GM19240 (cell line): ENCODE measurements around the gene GIPC1.
"Not testable (repeated sequence)": the region's sequence is repeated elsewhere in the genome, so short reads cannot be mapped to it uniquely, and the experiment has no call there.

ENCODE experiments used
- DNase-seq: peaks from one replicate; pipeline ENCODE4 v3.0.0; 2011; ENCODE audit warnings: low spot score; ENCODE audit not compliant: insufficient read length

Gene GIPC1, protein sequence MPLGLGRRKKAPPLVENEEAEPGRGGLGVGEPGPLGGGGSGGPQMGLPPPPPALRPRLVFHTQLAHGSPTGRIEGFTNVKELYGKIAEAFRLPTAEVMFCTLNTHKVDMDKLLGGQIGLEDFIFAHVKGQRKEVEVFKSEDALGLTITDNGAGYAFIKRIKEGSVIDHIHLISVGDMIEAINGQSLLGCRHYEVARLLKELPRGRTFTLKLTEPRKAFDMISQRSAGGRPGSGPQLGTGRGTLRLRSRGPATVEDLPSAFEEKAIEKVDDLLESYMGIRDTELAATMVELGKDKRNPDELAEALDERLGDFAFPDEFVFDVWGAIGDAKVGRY

DNA sequence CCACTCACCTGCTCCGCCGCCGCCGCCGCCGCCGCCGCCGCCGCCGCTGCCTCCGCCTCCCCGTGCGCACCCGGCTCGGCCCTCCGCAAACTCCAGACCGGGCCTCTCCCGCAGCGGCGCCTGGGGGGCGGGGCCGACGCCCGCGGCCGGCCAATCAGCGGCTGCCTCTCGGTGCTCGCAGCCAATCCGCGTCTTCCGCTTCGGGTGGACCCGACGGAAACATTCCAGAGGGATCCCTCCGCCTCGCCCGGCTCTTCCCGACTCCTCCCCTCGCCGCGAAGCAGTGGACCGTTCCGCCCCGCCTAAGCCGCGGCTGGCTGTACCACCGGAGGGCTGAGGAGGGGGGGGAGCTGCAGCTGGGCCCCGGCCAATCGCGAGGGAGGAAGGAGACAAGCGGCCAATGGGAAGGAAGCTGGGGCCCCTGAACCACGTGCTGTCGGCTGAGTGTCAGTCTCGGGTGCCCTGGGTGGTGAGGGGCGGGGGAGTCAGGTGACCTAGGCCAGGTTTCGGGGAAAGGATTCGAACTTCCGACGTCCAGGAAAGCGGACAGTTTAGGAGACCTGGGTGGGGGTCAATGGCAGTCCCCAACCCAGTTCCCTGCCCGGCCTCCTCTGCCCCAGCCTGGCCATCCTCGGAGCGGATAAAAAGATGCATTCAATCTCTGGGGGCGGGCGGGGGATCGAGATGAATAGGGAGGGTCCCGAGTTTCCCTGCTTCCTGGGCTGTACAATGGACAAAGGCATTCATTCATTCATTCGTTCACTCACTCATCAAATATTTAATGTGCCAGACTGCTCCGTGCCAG, at the start of gene GIPC1:
TSS of gene GIPC1 (minus strand) at position 99 of the 805 bp plus-strand sequence. CDS start 13,151 bp downstream, outside the sequence.
- DNase-seq, result peak; percentile 95

DNA sequence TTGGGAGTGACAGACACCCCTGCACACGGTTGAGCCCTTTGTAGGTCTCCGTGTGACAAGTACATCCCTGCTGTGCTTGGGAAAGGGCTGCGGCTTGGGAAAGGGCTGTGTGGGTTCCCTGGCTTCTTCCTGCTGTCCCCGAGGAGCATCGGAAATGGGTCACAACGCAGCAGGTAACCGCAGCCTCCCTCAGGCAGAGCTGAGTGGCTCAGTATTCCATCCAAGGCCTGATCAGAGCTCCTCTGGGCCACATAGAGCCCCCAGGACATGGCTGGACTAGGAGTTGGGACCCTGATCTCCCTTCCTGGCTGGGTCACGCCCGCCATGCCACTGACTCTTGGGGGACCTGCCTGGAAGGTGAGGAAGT, 49.8 kb upstream of the GIPC1 start:
- no peak for DNase-seq

DNA sequence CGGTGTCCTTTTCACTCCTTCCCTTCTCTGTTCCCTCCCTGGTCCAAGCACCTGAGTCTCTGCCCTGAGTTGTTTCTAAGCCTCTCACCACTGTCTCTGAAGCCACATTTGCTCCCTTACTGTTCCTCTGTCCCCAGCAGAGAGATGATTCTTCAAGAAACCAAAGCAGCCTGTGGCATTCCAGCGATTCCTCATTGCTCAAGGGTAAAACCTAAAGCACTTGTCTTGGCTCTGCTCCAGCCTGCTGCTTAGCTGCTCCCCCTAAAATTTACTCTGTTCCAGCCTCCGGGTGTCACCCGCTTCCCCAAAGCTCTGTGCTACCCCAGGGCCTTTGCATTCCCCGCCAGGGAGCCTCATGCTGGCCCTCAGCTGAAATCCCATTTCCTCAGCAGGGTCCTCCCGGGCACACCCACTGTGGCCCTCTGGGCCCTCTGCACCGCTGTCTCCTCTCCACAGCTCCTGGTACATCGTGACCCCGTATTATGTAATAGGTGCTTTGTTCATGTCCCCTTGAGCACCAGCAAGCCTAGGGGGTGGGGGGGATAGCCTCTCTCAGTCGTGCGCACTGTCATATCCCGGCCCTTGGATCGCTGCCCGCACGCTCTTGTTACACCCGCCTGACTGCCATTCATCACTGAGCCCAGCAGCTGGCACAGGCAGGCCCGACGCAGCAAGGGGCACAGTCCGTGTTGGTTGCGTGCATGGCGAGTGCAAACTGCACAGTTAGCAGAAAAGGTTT, 49.2 kb upstream of the GIPC1 start:
- DNase-seq, result no peak

DNA sequence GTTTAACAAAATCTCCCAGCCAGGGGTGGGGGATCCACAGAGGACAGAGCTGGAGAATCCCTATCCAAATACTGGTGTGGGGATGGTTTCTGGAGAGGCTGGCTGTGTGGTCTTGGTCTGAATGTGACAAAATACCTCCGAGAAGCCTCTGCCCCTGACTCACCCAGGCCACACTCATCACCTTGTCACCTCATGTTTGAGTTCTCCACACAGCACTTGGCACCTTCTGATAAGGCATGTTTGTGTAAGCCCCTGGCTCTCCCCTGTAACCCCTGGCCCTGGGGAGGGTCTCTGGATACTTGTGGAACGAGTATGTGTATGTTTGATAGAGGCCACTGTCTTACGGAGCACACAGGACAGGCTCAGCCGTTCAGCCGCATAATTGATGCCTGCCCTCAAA, 48.1 kb upstream of the GIPC1 start:
- DNase-seq, result no peak

DNA sequence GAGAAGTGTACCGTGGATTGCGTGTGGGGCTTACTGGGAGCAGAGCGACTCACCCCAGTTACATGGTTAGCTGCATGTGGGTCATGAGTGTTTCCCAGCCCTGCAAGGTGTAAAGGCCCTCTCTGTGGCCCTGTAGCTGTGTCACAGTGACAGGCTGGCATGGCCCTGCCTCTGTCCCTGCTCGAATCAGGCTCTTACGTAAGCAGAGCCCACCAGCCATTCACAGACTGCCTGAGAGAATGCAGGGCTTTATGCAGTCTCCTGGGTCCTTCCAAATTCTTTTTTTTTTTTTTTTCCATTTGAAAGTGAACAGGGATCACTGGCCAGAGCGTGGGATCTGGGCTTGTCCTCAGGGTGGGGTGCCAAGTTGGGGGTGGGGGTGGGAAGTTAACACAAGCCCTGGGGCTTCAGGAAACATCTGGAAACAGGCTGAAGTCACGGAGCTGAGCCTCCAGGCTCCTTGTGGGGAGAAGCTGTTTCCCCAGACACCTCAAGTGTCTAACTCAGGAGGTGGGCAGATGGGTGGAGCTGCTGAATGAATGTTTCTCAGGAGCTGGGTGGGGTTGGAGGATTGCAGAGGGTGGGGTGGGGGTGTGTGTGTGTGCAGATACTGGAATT, 46.9 kb upstream of the GIPC1 start:
- no peak for DNase-seq

DNA sequence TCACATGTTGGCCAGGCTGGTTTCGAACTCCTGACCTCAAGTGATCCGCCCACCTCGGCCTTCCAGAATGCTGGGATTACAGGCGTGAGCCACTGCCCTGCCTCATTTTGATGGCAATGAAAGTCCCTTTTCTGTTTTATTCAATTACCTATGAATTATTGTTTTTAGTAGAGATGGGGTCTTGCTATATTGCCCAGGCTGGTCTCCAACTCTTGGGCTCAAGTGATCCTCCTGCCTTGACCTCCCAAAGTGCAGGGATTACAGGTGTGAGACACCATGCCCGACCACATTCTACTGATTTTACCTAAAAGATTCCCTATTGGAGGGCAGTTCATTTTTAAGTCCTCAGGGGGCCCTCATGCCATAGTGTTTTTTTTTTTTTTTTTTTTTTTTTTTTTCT, 46.1 kb upstream of the GIPC1 start:
- not testable (repeated sequence) for DNase-seq

DNA sequence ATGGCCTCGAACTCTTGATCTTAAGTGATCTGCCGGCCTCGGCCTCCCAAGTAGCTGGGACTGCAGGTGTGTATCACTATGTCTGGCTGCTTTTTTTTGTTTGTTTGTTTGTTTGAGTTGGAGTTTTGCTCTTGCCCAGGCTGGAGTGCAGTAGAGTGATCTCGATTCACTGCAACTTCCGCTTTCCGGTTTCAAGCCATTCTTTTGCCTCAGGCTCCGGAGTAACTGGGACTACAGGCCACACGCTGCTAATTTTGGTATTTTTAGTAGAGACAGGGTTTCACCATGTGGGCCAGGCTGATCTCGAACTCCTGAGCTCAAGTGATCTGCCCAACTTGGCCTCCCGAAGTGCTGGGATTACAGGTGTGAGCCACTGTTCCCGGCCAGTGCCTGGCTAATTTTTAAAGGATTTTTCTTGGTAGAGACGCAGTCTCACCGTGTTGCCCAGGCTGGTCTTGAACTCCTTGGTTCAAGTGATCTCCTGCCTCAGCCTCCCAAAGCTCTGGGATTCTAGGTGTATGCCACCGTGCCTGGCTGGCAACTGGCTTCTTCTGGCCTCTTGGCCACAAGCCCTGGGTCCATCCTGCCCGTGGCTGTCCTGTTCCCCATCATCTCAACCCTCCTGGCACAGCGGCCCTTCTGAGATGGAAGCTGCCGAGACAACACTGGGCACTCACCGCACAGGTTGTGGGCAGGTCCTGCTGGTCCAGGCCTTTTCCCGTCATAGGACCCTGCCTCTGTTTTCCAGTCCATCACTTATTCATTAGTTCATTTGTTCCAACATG, 45.0 kb upstream of the GIPC1 start:
- DNase-seq, result no peak

DNA sequence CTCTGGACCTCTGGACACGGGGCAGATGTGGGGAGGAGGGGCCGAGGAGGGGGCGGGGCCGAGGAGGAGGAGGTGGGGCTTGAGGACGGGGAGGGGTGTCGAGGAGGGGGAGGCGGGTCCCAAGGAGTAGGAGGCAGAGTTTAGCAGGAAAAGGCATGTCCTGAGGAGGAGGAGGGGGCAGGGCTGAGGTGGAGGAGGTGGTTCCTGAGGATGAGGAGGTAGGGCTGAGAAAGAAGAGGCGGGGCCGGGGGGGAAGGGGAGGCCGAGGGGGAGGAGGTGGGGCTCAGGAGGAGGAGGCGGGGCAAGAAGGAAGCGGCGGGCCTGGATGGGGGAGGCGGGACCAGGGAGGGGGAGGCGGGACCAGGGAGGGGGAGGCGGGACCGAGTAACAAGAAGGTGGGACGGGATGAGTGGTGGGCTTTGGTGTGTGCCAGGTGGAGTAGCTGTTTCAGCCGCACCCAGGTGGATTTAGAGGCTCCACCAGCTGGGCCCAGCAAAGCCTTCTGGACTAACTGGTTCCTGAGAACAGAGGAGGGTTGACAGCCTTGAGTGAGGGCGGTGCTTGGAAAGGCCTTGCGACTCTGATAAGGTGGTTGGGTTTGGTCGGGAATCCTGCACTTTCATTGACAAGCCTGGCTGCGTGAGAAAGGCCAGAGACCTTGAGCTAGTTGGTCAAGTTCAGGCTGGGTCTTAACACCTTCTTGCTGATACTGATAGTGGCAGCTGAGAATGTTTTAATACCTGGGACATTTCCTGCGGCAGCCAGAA, 41.2 kb upstream of the GIPC1 start:
- no peak for DNase-seq

DNA sequence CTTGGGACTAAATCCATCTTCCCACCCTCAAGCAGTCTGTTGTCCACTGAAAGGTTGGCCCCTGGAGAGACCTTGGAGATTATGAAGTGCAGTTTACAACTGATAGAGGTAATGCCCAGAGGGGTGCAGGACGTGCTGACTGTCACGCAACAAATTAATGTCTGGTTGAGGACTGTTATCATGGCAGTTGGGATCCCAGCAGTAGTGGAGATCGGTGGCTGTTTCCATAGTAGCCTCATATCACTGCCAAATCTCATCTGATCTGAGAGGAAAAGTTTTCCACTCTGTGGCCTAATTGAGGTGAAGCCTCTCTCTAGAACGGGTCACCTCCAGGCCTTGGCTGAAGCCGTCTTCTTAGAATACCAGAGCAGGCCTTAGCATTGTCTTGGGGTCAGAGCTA, 37.5 kb upstream of the GIPC1 start:
- no peak for DNase-seq

DNA sequence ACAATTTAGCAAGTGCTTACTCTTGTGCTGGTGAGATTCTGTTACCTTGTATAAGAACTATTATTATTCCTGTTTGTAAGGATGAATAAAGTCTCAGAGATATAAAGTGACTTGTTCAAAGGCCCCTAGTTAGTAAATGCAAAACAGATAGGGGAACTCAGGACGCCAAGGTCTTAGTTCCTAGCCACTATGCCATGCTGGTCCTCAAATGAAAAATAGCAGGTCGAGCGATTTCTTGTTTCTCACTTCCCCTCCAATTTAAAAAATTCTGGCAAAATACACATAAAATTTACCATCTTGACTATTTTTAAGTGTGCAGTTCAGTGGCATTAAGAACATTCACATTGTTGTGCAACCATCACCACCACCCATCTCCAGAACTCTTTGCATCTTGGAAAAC, 34.6 kb upstream of the GIPC1 start:
- DNase-seq, result no peak

DNA sequence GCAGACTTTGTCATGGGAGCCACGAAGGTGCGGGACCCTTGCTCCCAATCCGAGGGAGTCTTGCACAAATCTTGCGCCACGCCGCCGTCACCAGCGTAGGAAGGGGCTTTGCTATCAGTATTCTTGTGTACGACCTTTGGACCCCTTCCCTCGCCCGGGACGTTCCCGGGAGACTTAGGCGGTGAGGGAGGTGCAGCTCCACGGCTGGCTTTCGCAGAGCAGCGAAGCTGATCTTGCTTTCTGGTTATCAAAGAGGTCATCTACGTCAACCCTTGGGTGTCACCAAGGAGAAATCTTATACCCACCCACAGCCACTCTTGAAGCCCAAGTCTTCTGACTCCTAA, 34.0 kb upstream of the GIPC1 start:
- no peak for DNase-seq

DNA sequence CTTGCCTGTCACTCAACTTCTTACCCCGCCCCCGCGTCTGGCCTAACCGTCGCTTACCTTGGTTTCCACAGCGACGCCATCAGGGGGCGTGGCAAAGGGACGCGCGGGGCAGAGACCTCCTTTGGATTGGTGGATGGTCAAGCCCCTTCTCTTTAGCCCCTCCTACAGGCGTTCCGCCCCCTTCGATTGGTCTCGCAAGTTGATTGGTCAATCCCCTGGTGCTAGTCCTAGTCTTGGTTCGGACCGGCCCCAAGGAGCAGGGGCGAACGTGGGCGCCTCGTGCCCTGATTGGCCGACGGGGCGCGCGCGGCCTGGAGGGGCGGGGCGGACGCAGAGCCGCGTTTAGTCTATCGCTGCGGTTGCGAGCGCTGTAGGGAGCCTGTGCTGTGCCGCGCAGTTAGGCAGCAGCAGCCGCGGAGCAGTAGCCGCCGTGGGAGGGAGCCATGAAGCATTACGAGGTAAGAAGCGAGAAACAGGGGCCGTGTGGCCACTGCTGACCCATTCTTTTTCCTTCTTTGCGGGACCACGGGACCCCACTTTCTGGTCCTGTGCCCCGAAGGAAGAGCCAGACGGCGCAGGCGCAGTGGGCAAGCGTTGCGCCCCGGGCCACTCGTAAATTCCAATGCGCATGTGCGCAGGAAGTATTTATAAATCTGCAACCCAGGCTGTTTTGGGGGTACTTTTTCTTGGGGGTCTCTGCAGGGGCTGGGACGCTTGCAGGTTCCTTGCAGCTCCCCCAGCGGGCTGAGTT, 33.5 kb upstream of the GIPC1 start, which contains the start of gene TECR:
TSS of gene TECR (plus strand) at position 341 of the 751 bp plus-strand sequence. CDS start at position 444, 103 bp downstream.
- DNase-seq, result peak; percentile 85

DNA sequence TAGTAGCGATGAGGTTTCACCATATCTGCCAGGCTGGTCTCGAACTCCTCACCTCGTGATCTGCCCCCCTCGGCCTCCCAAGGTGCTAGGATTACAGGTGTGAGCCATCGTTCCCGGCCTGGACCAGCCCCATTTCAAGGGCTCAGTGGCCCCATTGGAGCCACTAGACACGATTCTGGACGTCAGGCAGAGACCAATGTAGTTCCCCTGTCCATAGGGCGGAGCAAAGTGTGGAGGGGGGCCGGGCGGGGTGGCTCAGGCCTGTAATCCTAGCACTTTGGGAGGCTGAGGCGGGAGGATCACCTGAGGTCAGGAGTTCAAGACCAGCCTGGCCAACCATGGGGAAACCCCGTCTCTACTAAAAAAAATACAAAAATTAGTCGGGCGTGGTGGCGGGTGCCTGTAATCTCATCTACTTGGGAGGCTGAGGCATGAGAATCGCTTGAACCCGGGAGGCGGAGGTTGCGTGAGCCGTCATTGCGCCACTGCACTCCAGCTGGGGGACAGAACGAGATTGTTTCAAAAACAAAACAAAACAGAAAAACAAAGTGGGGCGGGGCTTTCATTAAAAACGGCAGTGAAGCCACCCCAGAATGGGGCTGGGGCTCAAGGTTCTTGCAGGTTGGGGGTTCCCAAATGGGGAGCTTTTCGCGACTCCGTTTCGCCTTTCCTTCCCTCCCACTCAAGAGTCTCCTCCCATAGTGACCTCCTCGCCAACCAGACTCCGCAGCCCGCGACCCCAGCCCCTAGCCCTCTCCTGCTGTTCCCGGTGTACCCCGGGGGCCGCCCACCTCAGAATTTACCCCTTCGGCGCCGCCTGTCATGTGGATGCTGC, 32.7 kb upstream of the GIPC1 start:
- no peak for DNase-seq

DNA sequence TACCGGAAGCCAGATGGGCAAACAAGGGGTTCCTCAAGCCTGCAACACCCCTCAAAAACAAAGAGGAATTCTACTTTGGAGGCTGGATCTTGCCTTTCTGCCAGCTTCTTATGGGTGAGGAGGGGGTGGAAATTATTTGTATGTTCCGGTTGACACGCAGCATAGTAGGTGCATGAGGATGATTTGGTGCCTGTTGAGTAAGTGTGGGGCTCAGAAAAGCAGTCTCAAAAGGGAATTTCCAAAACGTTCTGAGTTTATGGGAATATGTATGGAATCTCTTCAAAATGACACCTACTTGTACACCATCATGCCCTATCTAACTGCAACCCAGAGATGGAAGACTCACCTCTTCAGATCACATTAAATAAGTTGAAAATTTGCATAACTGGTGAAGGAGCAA, 30.5 kb upstream of the GIPC1 start:
- no peak for DNase-seq

DNA sequence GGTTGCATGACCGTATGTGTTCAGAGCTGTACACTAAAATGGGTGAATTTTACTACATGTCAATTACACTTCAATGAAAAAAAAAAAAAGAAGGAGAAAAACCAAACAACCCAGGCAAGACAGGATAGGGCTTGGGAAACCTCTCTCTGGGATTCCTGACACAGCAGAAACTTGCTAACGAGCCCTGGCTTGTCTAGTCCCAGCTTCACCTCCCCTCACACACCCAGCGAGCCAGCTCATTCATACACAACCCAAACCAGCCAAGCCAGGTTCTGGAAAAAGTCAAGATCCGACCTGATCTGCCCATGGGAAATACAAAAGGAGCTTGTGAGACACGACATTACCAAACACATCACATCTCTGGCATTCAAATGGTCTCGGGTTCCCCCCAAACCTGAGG, 29.8 kb upstream of the GIPC1 start:
- DNase-seq, result no peak

DNA sequence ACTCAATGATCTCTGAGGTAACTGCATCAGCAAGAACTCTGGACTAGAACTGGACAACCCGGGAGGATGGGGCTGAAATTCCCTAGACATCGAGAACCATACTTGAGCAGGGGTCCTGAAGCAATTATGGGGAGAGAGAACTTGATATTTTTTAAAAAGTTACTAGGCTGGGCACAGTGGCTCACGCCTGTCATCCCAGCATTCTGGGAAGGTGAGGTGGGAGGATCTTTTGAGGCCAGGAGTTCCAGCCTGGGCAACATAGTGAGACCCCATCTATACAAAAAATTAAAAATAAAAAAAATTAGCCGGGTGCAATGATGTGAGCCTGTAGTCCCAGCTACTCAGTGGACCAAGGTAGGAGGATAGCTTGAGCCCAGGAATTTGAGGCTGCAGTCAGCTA, 24.6 kb upstream of the GIPC1 start:
- no peak for DNase-seq

DNA sequence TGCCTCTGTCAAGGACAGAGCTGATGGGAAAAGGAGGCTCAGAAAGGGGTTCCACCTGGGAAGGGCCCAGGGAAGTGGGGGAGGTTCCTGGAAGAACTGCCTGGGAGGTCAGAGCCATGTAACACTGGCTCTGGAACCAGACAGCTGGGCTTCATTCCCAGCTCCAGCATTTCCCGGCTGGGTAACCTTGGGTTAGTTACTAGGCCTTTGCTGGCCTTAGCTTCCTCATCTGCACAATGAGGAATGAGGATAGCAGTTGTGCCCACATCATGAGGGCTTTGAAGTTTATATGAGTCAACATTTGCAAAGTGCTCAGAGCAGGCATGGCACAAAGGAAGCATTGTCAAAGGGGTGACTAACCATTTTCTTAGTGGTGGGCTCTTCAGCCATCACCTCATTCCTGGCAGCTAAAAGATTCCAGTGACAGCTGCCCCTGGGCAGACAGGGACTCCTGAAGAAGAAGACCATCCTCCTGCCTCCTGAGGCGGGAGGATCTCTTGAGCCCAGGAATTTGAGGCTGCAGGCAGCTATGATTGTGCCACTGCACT, 24.0 kb upstream of the GIPC1 start:
- DNase-seq, result no peak

DNA sequence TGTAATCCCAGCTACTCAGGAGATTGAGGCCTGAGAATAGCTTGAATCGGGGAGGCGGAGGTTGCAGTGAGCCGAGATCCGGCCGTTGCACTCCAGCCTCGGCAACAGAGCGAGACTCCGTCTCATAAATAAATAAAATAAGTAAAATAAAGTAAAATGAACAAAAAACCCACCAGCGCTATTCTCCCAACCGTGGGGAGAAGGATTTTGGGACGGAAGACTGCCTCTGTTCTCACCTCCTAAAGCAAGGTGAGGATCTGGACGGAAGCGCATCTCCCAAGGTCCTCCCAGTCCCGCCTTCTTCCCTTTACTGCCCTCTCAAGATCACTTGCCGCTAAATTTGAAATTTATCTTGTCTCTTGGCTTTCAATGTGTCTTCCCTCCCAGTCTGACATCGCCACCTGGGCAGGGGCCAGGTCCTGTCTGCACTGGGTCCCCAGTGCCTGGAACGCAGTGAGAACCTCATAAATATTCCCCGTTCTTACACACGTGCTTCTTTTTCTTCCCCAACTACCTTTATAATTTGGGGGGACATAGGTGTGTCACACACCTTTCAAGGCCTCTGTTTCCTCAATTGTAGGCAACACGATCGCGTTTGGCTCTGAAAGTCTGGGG, 23.4 kb upstream of the GIPC1 start:
- no peak for DNase-seq
